Keratinocyte (primary cell): Measurements from ENCODE around the gene PPFIA1. TPM values are rescaled to one million over a fixed set of nuclear protein-coding genes. Genes with fewer than 3 reads are reported as not detected.

Experiments
- DNase-seq: peaks from one replicate; pipeline ENCODE4 v3.0.0-alpha.2; 2011; ENCODE audit warnings: low read depth, missing footprints, low spot score
- FAIRE-seq: peaks from 2 replicates; lab custom pipeline; 2011; peaks lifted over from hg19 to GRCh38; lab: Jason Lieb, UNC
- H2AFZ ChIP-seq: 2 replicates; pipeline ENCODE4 v1.6.0; 2012; ENCODE audit warnings: low read length, control low read depth, inconsistent platforms; ENCODE audit not compliant: control insufficient read depth
- H3K27ac ChIP-seq: 2 replicates; pipeline ENCODE4 v1.5.1; 2011; ENCODE audit warnings: low read length; ENCODE audit not compliant: control insufficient read depth, insufficient read depth
- H3K27me3 ChIP-seq: 3 replicates; pipeline ENCODE4 v1.6.0; 2011; ENCODE audit warnings: low read length; ENCODE audit not compliant: control insufficient read depth, insufficient read depth; ENCODE audit errors: extremely low read depth
- H3K36me3 ChIP-seq, 2 experiments: 2 replicates in 1 of 2; 3 replicates in 1 of 2; pipeline ENCODE4 v1.5.1; 2011; ENCODE audit warnings: low read length in 2 of 2, mild to moderate bottlenecking in 1 of 2; ENCODE audit not compliant: control insufficient read depth in 2 of 2, insufficient read depth in 2 of 2; ENCODE audit errors: extremely low read depth in 1 of 2
- H3K4me1 ChIP-seq: 3 replicates; pipeline ENCODE4 v1.5.1; 2011; ENCODE audit warnings: low read length; ENCODE audit not compliant: control insufficient read depth, insufficient read depth; ENCODE audit errors: extremely low read depth
- H3K4me2 ChIP-seq: 3 replicates; pipeline ENCODE4 v1.6.0; 2011; ENCODE audit warnings: low read depth, low read length; ENCODE audit not compliant: control insufficient read depth, insufficient read depth; ENCODE audit errors: extremely low read depth
- H3K4me3 ChIP-seq, 3 experiments: fragments of 200-600 bp in 1 of 3; sonication (generic) in 1 of 3; 2 replicates in 2 of 3; 3 replicates in 1 of 3; pipeline ENCODE4 v1.5.1; 2011 to 2016; ENCODE audit warnings: low read length in 3 of 3, mild to moderate bottlenecking in 3 of 3, control low read depth in 2 of 3, inconsistent platforms in 1 of 3, low read depth in 1 of 3, mixed read lengths in 1 of 3, mixed run types in 1 of 3, moderate library complexity in 1 of 3; ENCODE audit not compliant: control insufficient read depth in 2 of 3, insufficient read depth in 2 of 3; ENCODE audit errors: extremely low read depth in 1 of 3
- H3K79me2 ChIP-seq: 2 replicates; pipeline ENCODE4 v1.6.0; 2012; ENCODE audit warnings: low read length; ENCODE audit not compliant: control insufficient read depth, insufficient read depth
- H3K9ac ChIP-seq: 3 replicates; pipeline ENCODE4 v1.6.0; 2011; ENCODE audit warnings: low read length; ENCODE audit not compliant: control insufficient read depth, insufficient read depth; ENCODE audit errors: extremely low read depth
- H3K9me1 ChIP-seq: 3 replicates; pipeline ENCODE4 v1.6.0; 2011; ENCODE audit warnings: low read length; ENCODE audit not compliant: control insufficient read depth, insufficient read depth; ENCODE audit errors: extremely low read depth
- H3K9me3 ChIP-seq: 2 replicates; pipeline ENCODE4 v1.5.1; 2012; ENCODE audit warnings: low read depth, low read length; ENCODE audit not compliant: control insufficient read depth
- H4K20me1 ChIP-seq: 3 replicates; pipeline ENCODE4 v1.6.0; 2011; ENCODE audit warnings: low read length; ENCODE audit not compliant: control insufficient read depth, insufficient read depth; ENCODE audit errors: extremely low read depth
- CTCF ChIP-seq, 3 experiments: IDR thresholded peaks in 1 of 3; conservative IDR thresholded peaks in 1 of 3; optimal IDR thresholded peaks in 1 of 3; 2 replicates in 2 of 3; 3 replicates in 1 of 3; pipeline versions ENCODE3 to v1.5.1; 2011; ENCODE audit warnings: low read length in 3 of 3, mild to moderate bottlenecking in 3 of 3, moderate library complexity in 2 of 3, control low read depth in 1 of 3, inconsistent platforms in 1 of 3; ENCODE audit not compliant: insufficient read depth in 2 of 3; ENCODE audit errors: extremely low read depth in 1 of 3
- EZH2 ChIP-seq: IDR thresholded peaks from one replicate; pipeline ENCODE4 v1.6.1; 2012; ENCODE audit warnings: inconsistent platforms, mild to moderate bottlenecking, low read length, moderate library complexity
- dilution Hi-C: fragments of 300-500 bp; cut with MboI; formaldehyde crosslinking; loops from one replicate; pipeline ENCODE4 v1.7.0; 2020; ENCODE audit warnings: low sequenced_read_pairs; ENCODE audit not compliant: extremely low pct_ligation_motif_present
- polyA plus RNA-seq, 5 experiments: library from polyadenylated mRNA; depleted of rRNA in 3 of 5; stranded (reverse) in 3 of 5; stranded (forward) in 1 of 5; unstranded in 1 of 5; fragments of >200 nt; gene quantifications; 1 replicate in 1 of 5; 2 replicates in 3 of 5; 3 replicates in 1 of 5; pipeline versions ENCODE4 v1.2.1 to v1.2.3, GENCODE V29; 2011 to 2012; ENCODE audit warnings: missing spikeins in 2 of 5, low read depth in 1 of 5, low replicate concordance in 1 of 5

The PPFIA1 gene
- polyA plus RNA-seq, 1 donor (not counting 4 experiments of a cell fraction or from before 2014, with no cell fraction given) = 27.6 TPM

- no peak overlapping the region for H3K27ac ChIP-seq
- dilution Hi-C loops = no loop called here
- DNase-seq (no peak), FAIRE-seq (no peak)
- H2AFZ ChIP-seq = no peak overlapping the region
- H4K20me1 ChIP-seq = no peaks in the 10 kb centered on the region
- no peaks in the 10 kb centered on the region for H3K9me3 ChIP-seq
- H3K9ac ChIP-seq = no peak overlapping the region
- no peak overlapping the region for H3K4me2 ChIP-seq
- peaks cover 13 to 17% of the 10 kb centered on the region in 2 experiments for H3K36me3 ChIP-seq
- no peaks in the 10 kb centered on the region for H3K27me3 ChIP-seq
- H3K4me3 ChIP-seq = no peak overlapping the region
- H3K79me2 ChIP-seq = no peaks in the 10 kb centered on the region
- H3K9me1 ChIP-seq = no peaks in the 10 kb centered on the region
- TF ChIP-seq CTCF (optimal IDR thresholded peaks at IDR 0.05 in 1 of 3, IDR thresholded peaks at IDR 0.05 in 1 of 3, conservative IDR thresholded peaks at IDR 0.05 in 1 of 3; ENCODE audit: extremely low read depth in 1 of 3, insufficient read depth in 2 of 3, low read length in 3 of 3) (no peak), EZH2 (no peak)
- no peaks in the 10 kb centered on the region for H3K4me1 ChIP-seq
Measured at GRCh38 chr11:70326365-70326811, 55.9 kb downstream of the PPFIA1 start.

- Histone ChIP-seq H3K4me2 (no peak overlapping the region), H3K27ac (no peak overlapping the region), H3K27me3 (no peaks in the 10 kb centered on the region), H3K36me3 (peaks cover 16 to 19% of the 10 kb centered on the region in 2 experiments), H3K9ac (no peak overlapping the region), H3K9me3 (no peaks in the 10 kb centered on the region), H4K20me1 (no peaks in the 10 kb centered on the region), H3K4me3 (no peak overlapping the region), H3K4me1 (no peaks in the 10 kb centered on the region), H3K9me1 (no peaks in the 10 kb centered on the region), H3K79me2 (no peaks in the 10 kb centered on the region), H2AFZ (no peak overlapping the region)
- no peak for FAIRE-seq
- TF ChIP-seq EZH2 (no peak), CTCF (optimal IDR thresholded peaks at IDR 0.05 in 1 of 3, IDR thresholded peaks at IDR 0.05 in 1 of 3, conservative IDR thresholded peaks at IDR 0.05 in 1 of 3; ENCODE audit: extremely low read depth in 1 of 3, insufficient read depth in 2 of 3, low read length in 3 of 3) (no peak)
- dilution Hi-C loops = no loop called here
- no peak for DNase-seq
Measured at GRCh38 chr11:70326833-70327232, 56.3 kb downstream of the PPFIA1 start.
